SKM-1 treated with dmso at 0.1 percent for 144 hours (cell line): ENCODE results near the gene TAC4.

Experiments used
- DNase-seq: peaks from one replicate; lab custom pipeline; 2025; ENCODE audit not compliant: unreplicated experiment; lab: John Stamatoyannopoulos, UW

The TAC4 gene

GRCh38 chr17:49873466-49873865 lies 25.6 kb upstream of the TAC4 start:
- no peak for DNase-seq

GRCh38 chr17:49872754-49873377 lies 25.0 kb upstream of the TAC4 start:
- no peak for DNase-seq

- DNase-seq = no peak
Observed at GRCh38 chr17:49871211-49871610, 23.3 kb upstream of the TAC4 start.

GRCh38 chr17:49870298-49870697 lies 22.4 kb upstream of the TAC4 start:
- no peak for DNase-seq

- no peak for DNase-seq
Observed at GRCh38 chr17:49869038-49869374, 21.1 kb upstream of the TAC4 start.

- no peak for DNase-seq
Observed at GRCh38 chr17:49866882-49867413, 19.1 kb upstream of the TAC4 start.

GRCh38 chr17:49866019-49866380 lies 18.1 kb upstream of the TAC4 start:
- DNase-seq = no peak

- DNase-seq = peak; percentile 45
Observed at GRCh38 chr17:49862781-49863331, 15.0 kb upstream of the TAC4 start.

GRCh38 chr17:49861150-49861884 lies 13.4 kb upstream of the TAC4 start:
- peak; percentile 37 for DNase-seq

- DNase-seq = no peak
Observed at GRCh38 chr17:49859991-49860953, 12.4 kb upstream of the TAC4 start.

GRCh38 chr17:49858796-49859195 lies 10.9 kb upstream of the TAC4 start:
- DNase-seq = no peak

GRCh38 chr17:49854126-49854525 lies 6.3 kb upstream of the TAC4 start:
- DNase-seq = no peak

GRCh38 chr17:49853470-49854015 lies 5.7 kb upstream of the TAC4 start:
- DNase-seq = no peak

GRCh38 chr17:49851387-49852291 lies 3.8 kb upstream of the TAC4 start:
- peak; percentile 62 for DNase-seq

GRCh38 chr17:49850772-49851386 lies 3.0 kb upstream of the TAC4 start:
- no peak for DNase-seq

- no peak for DNase-seq
Observed at GRCh38 chr17:49850218-49850610, 2.3 kb upstream of the TAC4 start.

GRCh38 chr17:49848739-49849138 lies 870 bp upstream of the TAC4 start:
- DNase-seq = no peak

GRCh38 chr17:49846938-49847712 lies 744 bp downstream of the TAC4 start:
- no peak for DNase-seq

- no peak for DNase-seq
Observed at GRCh38 chr17:49845321-49845720, 2.5 kb downstream of the TAC4 start.
